MM.1S (cell line): ENCODE results near the gene TMEM9B.
"Not testable (repeated sequence)": the region's sequence is repeated elsewhere in the genome, so short reads cannot be mapped to it uniquely, and the experiment has no call there.

Experiments
- DNase-seq: peaks from one replicate; pipeline ENCODE4 v3.0.0-alpha.2; 2015
- H2AFZ ChIP-seq: fragments of 300-600 bp; sonication (generic); 2 replicates; pipeline ENCODE4 v1.6.0; 2016; ENCODE audit warnings: antibody characterized with exemption, low read length
- H3F3A ChIP-seq: fragments of 300-600 bp; sonication (generic); 2 replicates; pipeline ENCODE4 v1.6.1; 2016; ENCODE audit warnings: mild to moderate bottlenecking, antibody characterized with exemption, low read length, moderate library complexity, mixed read lengths; ENCODE audit not compliant: insufficient read depth
- H3K27ac ChIP-seq: fragments of 300-600 bp; sonication (generic); 2 replicates; pipeline ENCODE4 v1.5.1; 2016; ENCODE audit warnings: mild to moderate bottlenecking, low read length
- H3K27me3 ChIP-seq: fragments of 300-600 bp; sonication (generic); replicated peaks from 2 replicates; pipeline ENCODE4 v1.6.0; 2016; ENCODE audit warnings: low read length; ENCODE audit not compliant: insufficient read depth
- H3K36me3 ChIP-seq: fragments of 300-600 bp; sonication (generic); replicated peaks from 2 replicates; pipeline ENCODE4 v1.6.1; 2016; ENCODE audit warnings: mild to moderate bottlenecking, low read length, mixed read lengths; ENCODE audit not compliant: insufficient read depth
- H3K4me1 ChIP-seq: fragments of 300-600 bp; sonication (generic); 2 replicates; pipeline ENCODE4 v1.6.1; 2016; ENCODE audit warnings: low read length, mixed read lengths
- H3K4me2 ChIP-seq: fragments of 300-600 bp; sonication (generic); 2 replicates; pipeline ENCODE4 v1.6.0; 2016; ENCODE audit warnings: low read depth, low read length
- H3K4me3 ChIP-seq: fragments of 300-600 bp; sonication (generic); 2 replicates; pipeline ENCODE4 v1.5.1; 2016; ENCODE audit warnings: low read length, mixed read lengths
- H3K79me2 ChIP-seq: fragments of 300-600 bp; sonication (generic); 2 replicates; pipeline ENCODE4 v1.6.1; 2016; ENCODE audit warnings: mixed run types, low read length, mixed read lengths
- H3K9ac ChIP-seq: fragments of 300-600 bp; sonication (generic); 2 replicates; pipeline ENCODE4 v1.6.1; 2016; ENCODE audit warnings: low read length, mixed read lengths
- H3K9me2 ChIP-seq: fragments of 300-600 bp; sonication (generic); replicated peaks from 2 replicates; pipeline ENCODE4 v1.6.1; 2016; ENCODE audit warnings: mild to moderate bottlenecking, low read length, mixed read lengths; ENCODE audit not compliant: insufficient read depth
- H3K9me3 ChIP-seq: fragments of 300-600 bp; sonication (generic); replicated peaks from 2 replicates; pipeline ENCODE4 v1.6.1; 2016; ENCODE audit warnings: mild to moderate bottlenecking, low read length, mixed read lengths; ENCODE audit not compliant: insufficient read depth
- H4K20me1 ChIP-seq: fragments of 300-600 bp; sonication (generic); 2 replicates; pipeline ENCODE4 v1.6.1; 2016; ENCODE audit warnings: mild to moderate bottlenecking, low read length, moderate library complexity, mixed read lengths; ENCODE audit not compliant: insufficient read depth
- EZH2 ChIP-seq: fragments of 300-600 bp; sonication (generic); optimal IDR thresholded peaks from 2 replicates; pipeline ENCODE3; 2017; ENCODE audit warnings: low read depth, mild to moderate bottlenecking, antibody characterized with exemption, low read length, mixed read lengths
- EZH2phosphoT487 ChIP-seq: fragments of 300-600 bp; sonication (generic); IDR thresholded peaks from 2 replicates; pipeline ENCODE4 v1.6.1; 2018; ENCODE audit warnings: antibody characterized with exemption, low read length
- TF ChIP-seq, protein P1 (sequence below): fragments of 300-600 bp; sonication (generic); IDR thresholded peaks from 2 replicates; pipeline ENCODE4 v1.5.1; 2016; ENCODE audit warnings: antibody characterized with exemption, low read length, mixed read lengths

The TMEM9B gene

DNA sequence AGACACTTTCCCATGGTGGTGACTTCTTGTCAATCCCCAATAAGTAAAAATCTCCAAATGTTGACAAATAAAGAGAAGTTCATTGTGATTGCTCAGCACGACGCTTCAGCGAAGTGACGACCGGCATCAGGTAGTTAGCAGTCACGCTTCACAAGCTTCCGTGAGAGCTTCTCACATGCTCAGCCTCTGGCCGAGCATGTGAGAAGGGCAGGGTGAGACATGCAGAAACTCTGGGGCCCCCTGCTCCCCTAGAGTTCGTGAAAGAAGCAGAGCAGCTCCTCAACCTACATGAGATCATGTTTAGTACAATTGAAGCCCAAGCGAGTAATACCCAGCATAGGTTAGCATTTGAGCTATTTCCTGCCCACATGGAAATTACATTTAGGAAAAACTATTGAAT is 27.1 kb downstream of the TMEM9B start:
- no peaks in the 10 kb centered on the region for H3K9me3 ChIP-seq
- no peak overlapping the region for H3K27ac ChIP-seq
- no peaks in the 10 kb centered on the region for H4K20me1 ChIP-seq
- no peaks in the 10 kb centered on the region; the same call in 1 of the 2 replicates for H3K27me3 ChIP-seq
- no peak overlapping the region for H3K4me2 ChIP-seq
- no peak for DNase-seq
- H3K36me3 ChIP-seq, result no peaks in the 10 kb centered on the region
- no peak for TF ChIP-seq EZH2
- TF ChIP-seq, protein P1, sequence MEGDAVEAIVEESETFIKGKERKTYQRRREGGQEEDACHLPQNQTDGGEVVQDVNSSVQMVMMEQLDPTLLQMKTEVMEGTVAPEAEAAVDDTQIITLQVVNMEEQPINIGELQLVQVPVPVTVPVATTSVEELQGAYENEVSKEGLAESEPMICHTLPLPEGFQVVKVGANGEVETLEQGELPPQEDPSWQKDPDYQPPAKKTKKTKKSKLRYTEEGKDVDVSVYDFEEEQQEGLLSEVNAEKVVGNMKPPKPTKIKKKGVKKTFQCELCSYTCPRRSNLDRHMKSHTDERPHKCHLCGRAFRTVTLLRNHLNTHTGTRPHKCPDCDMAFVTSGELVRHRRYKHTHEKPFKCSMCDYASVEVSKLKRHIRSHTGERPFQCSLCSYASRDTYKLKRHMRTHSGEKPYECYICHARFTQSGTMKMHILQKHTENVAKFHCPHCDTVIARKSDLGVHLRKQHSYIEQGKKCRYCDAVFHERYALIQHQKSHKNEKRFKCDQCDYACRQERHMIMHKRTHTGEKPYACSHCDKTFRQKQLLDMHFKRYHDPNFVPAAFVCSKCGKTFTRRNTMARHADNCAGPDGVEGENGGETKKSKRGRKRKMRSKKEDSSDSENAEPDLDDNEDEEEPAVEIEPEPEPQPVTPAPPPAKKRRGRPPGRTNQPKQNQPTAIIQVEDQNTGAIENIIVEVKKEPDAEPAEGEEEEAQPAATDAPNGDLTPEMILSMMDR, result no peak
- TF ChIP-seq EZH2phosphoT487, result no peak
- H3K4me3 ChIP-seq, result no peak overlapping the region
- no peaks in the 10 kb centered on the region for H3F3A ChIP-seq
- no peaks in the 10 kb centered on the region for H3K79me2 ChIP-seq
- H3K9ac ChIP-seq, result no peak overlapping the region
- no peak overlapping the region for H2AFZ ChIP-seq
- H3K9me2 ChIP-seq, result no peaks in the 10 kb centered on the region
- no peaks in the 10 kb centered on the region for H3K4me1 ChIP-seq

DNA sequence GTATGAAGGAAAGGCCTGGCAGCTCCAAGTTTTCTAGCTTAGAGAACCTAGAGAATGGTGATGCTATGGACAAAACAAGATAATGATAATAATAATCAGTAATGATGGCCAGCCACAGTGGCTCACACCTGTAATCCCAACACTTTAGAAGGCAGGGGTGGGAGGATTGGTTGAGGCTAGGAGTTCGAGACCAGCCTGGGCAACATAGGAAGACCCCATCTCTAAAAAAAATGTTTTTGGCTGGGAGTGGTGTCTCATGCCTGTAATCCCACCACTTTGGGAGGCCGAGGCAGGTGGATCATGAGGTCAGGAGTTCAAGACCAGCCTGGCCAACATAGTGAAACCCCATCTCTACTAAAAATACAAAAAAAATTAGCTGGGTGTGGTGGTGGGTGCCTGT is 28.5 kb downstream of the TMEM9B start:
- DNase-seq, H3K9me3 ChIP-seq, H3K4me3 ChIP-seq, H3K79me2 ChIP-seq, H4K20me1 ChIP-seq, H3F3A ChIP-seq, H3K36me3 ChIP-seq, H3K27me3 ChIP-seq, H3K9me2 ChIP-seq, H3K27ac ChIP-seq, H3K4me1 ChIP-seq, H3K4me2 ChIP-seq, H2AFZ ChIP-seq, H3K9ac ChIP-seq: not testable (repeated sequence)

- TF ChIP-seq EZH2phosphoT487, result no peak
- TF ChIP-seq, protein P1, result no peak
- no peak for TF ChIP-seq EZH2
- no peaks in the 10 kb centered on the region for H3K4me1 ChIP-seq
- H3K36me3 ChIP-seq, result no peaks in the 10 kb centered on the region
- H3K27ac ChIP-seq, result no peak overlapping the region
- H3F3A ChIP-seq, result no peaks in the 10 kb centered on the region
- H3K4me2 ChIP-seq, result no peak overlapping the region
- H3K79me2 ChIP-seq, result no peaks in the 10 kb centered on the region
- no peaks in the 10 kb centered on the region for H3K9me3 ChIP-seq
- H3K9me2 ChIP-seq, result no peaks in the 10 kb centered on the region
- no peak for DNase-seq
- H3K4me3 ChIP-seq, result no peak overlapping the region
- no peaks in the 10 kb centered on the region for H4K20me1 ChIP-seq
- H3K9ac ChIP-seq, result no peak overlapping the region
- H3K27me3 ChIP-seq, result no peaks in the 10 kb centered on the region
- no peak overlapping the region for H2AFZ ChIP-seq
These were observed 29.3 kb downstream of the TMEM9B start for GRCh38 chr11:8934742-8935488.

DNA sequence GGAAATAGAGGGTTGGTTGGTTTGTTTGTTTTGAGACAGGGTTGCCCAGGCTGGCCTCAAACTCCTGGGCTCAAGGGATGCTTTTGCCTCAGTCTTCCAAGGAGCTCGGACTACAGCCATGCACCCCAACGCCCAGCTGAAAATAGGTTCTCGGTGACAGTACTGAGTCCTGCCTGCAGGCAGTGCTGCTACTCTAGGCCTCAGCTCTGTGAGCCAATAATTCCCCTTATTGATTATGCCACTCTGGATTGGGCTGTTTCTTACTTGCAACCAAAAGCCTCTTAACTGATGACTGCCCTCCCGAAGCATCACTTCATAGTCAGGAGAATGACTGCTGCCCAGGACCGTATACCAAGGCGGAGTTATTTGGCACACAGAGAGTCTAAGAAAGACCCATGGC is 30.3 kb downstream of the TMEM9B start:
- H3K9ac ChIP-seq, result no peak overlapping the region

More for the DNA sequence above, 30.3 kb downstream of the TMEM9B start:
- TF ChIP-seq, protein P1, result no peak
- TF ChIP-seq EZH2phosphoT487 (no peak), EZH2 (no peak)
- Histone ChIP-seq H3K79me2 (no peaks in the 10 kb centered on the region), H3K4me1 (no peaks in the 10 kb centered on the region), H3K27me3 (no peaks in the 10 kb centered on the region), H3K9me2 (no peaks in the 10 kb centered on the region), H3F3A (no peaks in the 10 kb centered on the region), H3K9me3 (no peaks in the 10 kb centered on the region), H3K36me3 (no peaks in the 10 kb centered on the region), H3K4me3 (no peak overlapping the region), H3K27ac (no peak overlapping the region), H3K4me2 (no peak overlapping the region), H4K20me1 (no peaks in the 10 kb centered on the region), H2AFZ (no peak overlapping the region)
- no peak for DNase-seq
